NK-92 treated with Interleukin-12 subunit alpha and Interleukin-12 subunit beta, amount 100 ng/mL, for 24 hours (cell line): ENCODE results near the gene TMEM80.
A peak's percentile ranks its signal among the peaks of the same experiment; 100 is the strongest.
"Not testable (repeated sequence)": the region's sequence is repeated elsewhere in the genome, so short reads cannot be mapped to it uniquely, and the experiment has no call there.

ENCODE experiments used
- DNase-seq: peaks from one replicate; lab custom pipeline; 2025; lab: John Stamatoyannopoulos, UW

The TMEM80 gene

GRCh38 chr11:721741-722345, 26.2 kb downstream of the TMEM80 start:
- DNase-seq: no peak

DNA sequence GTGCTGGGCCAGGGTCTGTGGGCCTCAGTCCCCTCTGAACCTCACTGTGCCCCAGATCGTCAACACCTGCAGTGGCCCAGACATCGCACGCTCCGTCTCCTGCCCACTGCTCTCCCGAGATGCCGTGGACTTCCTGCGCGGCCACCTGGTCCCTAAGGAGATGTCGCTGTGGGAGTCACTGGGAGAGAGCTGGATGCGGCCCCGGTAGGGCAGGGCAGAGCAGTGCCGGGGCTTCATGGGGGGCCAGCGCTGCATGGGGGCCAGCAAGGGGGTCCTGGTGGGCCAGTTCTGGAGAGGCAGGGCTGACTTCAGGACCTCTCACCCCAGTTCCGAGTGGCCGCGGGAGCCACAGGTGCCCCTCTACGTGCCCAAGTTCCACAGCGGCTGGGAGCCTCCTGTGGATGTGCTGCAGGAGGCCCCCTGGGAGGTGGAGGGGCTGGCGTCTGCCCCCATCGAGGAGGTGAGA, 26.8 kb downstream of the TMEM80 start:
- DNase-seq: no peak

GRCh38 chr11:723120-723883, 27.7 kb downstream of the TMEM80 start:
- no peak for DNase-seq

GRCh38 chr11:724049-724777, 28.6 kb downstream of the TMEM80 start:
- no peak for DNase-seq

DNA sequence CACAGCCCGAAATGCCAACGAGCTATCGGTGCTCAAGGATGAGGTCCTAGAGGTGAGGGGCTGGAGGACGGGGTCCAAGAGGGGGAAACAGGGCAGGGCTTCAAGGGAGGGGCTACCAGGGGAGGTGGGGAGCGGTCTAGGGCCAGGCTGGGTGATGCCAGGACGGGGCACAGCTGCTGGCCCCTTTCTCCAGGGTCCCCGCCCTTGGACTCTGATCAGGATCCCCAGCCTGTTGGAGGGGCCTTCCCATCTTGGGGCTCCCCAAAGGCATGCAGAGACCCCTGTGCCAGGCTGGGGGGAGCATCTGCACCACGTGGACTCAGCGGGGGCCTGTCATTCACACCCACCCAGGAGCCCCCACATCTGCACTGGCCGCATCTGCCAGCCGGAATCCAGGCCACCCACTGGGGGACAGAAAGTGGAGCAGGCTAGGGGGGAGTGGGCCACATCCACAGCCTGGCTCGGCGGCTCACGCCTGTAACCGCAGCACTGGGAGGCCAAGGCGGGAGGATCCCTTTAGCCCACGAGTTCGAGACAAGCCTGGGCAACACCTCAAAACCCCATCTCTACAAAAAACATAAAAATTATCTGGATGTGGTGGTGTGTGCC, 29.3 kb downstream of the TMEM80 start:
- DNase-seq: no peak

GRCh38 chr11:725624-726202, 30.1 kb downstream of the TMEM80 start:
- no peak for DNase-seq

DNA sequence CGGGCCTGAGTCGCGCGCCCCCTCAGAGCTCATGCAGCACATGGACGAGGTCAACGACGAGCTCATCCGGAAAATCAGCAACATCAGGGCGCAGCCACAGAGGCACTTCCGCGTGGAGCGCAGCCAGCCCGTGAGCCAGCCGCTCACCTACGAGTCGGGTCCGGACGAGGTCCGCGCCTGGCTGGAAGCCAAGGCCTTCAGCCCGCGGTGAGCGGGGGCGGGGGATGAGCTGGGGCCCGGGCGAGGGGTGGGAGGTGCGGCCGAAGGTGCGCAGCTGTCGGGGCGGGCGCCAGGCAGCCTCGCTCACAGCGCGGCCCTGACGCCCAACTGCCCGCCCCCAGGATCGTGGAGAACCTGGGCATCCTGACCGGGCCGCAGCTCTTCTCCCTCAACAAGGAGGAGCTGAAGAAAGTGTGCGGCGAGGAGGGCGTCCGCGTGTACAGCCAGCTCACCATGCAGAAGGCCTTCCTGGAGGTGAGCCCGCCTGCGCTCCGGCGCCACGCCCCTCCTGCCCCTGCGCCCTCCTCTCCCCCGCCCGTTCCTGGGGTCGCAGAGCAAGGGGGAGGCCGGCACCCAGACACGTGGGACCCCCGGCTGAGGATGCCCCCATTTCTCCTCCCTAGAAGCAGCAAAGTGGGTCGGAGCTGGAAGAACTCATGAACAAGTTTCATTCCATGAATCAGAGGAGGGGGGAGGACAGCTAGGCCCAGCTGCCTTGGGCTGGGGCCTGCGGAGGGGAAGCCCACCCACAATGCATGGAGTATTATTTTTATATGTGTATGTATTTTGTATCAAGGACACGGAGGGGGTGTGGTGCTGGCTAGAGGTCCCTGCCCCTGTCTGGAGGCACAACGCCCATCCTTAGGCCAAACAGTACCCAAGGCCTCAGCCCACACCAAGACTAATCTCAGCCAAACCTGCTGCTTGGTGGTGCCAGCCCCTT, 30.9 kb downstream of the TMEM80 start:
- no peak for DNase-seq

DNA sequence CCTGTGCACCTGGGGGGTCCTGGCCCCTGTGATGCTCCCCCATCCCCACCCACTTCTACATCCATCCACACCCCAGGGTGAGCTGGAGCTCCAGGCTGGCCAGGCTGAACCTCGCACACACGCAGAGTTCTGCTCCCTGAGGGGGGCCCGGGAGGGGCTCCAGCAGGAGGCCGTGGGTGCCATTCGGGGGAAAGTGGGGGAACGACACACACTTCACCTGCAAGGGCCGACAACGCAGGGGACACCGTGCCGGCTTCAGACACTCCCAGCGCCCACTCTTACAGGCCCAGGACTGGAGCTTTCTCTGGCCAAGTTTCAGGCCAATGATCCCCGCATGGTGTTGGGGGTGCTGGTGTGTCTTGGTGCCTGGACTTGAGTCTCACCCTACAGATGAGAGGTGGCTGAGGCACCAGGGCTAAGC, 31.7 kb downstream of the TMEM80 start:
- no peak for DNase-seq

- peak; percentile 53 for DNase-seq
Observed at GRCh38 chr11:727859-728748, 32.5 kb downstream of the TMEM80 start.

- DNase-seq: no peak
Observed at GRCh38 chr11:728901-729491, 33.4 kb downstream of the TMEM80 start.

DNA sequence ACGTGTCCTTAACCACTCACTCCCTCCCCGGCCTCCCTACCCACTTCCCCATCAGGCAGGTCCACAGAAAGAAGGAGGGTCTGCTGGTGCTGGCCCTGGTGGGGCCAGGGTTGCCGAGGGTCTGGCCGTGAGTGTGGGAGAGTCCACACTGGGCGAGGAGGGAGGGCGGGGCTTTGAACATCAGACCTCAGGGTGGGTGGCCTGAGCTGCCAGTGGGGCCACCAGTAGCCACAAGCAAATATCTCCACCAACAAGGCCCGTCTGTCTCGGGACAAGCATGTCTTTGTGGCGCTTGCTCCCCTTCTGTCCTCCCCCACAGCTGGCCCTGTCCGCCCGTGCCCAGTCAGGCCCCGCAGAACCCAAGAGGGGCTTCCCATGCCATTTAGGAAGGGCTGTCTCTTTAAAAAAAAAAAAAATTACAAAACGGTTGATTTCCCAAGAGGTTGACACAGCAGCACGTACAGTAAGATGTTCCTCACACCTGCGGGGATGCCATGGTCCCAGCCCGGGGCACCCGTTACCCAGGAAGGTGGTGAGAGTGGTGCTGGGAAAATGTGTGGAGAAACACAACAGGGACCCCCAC, 34.0 kb downstream of the TMEM80 start:
- DNase-seq: no peak

GRCh38 chr11:733072-733471, 37.5 kb downstream of the TMEM80 start:
- no peak for DNase-seq

GRCh38 chr11:734541-734940, 38.9 kb downstream of the TMEM80 start:
- not testable (repeated sequence) for DNase-seq

GRCh38 chr11:737366-737765, 41.8 kb downstream of the TMEM80 start:
- no peak for DNase-seq

- not testable (repeated sequence) for DNase-seq
Observed at GRCh38 chr11:737899-738298, 42.3 kb downstream of the TMEM80 start.

DNA sequence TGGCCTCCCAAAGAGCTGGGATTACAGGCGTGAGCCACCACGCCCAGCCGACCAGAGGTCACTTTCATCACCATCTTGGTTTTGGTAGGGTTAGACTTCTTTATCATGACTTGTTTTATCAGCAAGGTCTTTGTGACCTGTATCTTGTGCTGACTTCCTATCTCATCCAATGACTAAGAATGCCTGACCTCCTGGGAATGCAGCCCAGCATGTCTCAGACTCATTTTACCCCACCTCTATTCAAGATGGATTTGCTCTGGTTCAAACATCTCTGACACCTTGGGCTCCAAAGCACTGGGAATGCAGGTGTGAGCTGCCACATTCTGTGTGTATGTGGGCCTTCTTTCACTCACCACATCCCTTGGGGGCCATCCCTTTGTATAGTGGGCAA, 46.5 kb downstream of the TMEM80 start:
- no peak for DNase-seq

DNA sequence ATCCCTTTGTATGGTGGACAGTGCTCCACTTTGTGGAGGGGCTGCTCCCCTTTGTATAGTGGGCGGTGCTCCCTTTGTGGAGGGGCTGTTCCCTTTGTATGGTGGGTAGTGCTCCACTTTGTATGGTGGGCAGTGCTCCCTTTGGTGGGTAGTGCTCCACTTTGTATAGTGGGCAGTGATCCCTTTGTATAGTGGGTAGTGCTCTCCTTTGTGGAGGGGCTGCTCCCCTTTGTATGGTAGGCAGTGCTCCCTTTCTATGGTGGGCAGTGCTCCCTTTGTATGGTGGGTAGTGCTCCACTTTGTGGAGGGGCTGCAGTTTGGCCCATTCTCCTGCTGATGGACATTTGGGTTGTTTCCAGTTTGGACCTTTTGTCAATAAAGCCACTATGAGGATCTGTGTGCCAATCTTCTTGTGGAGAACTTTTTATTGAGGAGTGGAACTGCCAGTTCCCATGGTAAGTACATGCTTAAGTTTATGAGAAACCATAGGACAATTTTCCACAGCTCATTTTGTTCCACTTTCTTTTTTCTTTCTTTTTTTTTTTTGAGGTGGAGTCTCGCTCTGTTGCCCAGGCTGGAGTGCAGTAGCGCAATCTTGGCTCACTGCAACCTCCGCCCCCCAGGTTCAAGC, 47.1 kb downstream of the TMEM80 start:
- DNase-seq: no peak

DNA sequence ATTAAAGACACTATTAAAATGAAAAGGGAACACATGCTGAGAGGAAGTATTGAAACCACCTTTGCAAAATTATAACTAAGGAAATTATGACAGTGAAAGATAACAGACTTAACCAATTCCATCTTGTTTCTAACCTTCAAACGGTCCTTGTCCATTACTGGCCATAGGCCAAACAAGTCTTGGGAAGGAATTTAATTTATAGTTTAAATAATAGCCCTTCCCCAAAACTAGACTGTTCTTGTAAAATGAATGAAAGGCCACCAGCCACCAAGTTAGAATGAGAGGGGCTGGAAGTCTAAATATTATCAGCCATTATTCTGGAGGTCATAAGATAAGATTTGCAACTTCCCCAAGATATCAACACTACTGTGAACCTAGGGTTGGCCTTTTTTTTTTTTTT, 49.8 kb downstream of the TMEM80 start:
- no peak for DNase-seq
